GM12878 (cell line): ENCODE data around the gene KIRREL1. TPM values are rescaled to one million over a fixed set of nuclear protein-coding genes. Genes with fewer than 3 reads are reported as not detected.

ENCODE experiments used
- ATAC-seq: fragments of 200-7000 bp; cut with Tn5 transposase; 3 replicates; pipeline ENCODE4 v1.9.1; 2020; ENCODE audit warnings: mild to moderate bottlenecking, moderate library complexity
- BruUV-seq: library from RNA; stranded (reverse); fragments of 400-500 nt; replicated peaks from 2 replicates; lab custom pipeline; 2021; lab: Mats Ljungman, UMichigan
- CTCF ChIA-PET: fragments of 300-600 bp; sonication (Branson Sonifier 250); formaldehyde crosslinking; extraction: SDS; loops from one replicate; lab custom pipeline; 2021; ENCODE audit warnings: inconsistent platforms; lab: Yijun Ruan, JAX
- POLR2A ChIA-PET: fragments of 350-600 bp; formaldehyde crosslinking; extraction: SDS; loops from one replicate; lab custom pipeline; 2021; ENCODE audit warnings: inconsistent platforms; lab: Charles Lee
- RAD21 ChIA-PET: fragments of 300-600 bp; sonication (Branson Sonifier 250); formaldehyde crosslinking; loops from one replicate; lab custom pipeline; 2023; ENCODE audit warnings: antibody characterized with exemption; ENCODE audit not compliant: unreplicated experiment; lab: Charles Lee
- SMC1A ChIA-PET: fragments of 300-600 bp; sonication (Branson Sonifier 250); formaldehyde crosslinking; loops from one replicate; lab custom pipeline; 2023; ENCODE audit not compliant: unreplicated experiment, uncharacterized antibody; lab: Charles Lee
- DNase-seq: peaks from one replicate; pipeline ENCODE4 v3.0.0-alpha.2; 2011; ENCODE audit warnings: low read depth, low spot score
- FAIRE-seq: peaks from 3 replicates; lab custom pipeline; 2011; peaks lifted over from hg19 to GRCh38; lab: Jason Lieb, UNC
- H2AFZ ChIP-seq: 2 replicates; pipeline ENCODE4 v1.6.0; 2011; ENCODE audit warnings: low read depth, low read length, control low read depth; ENCODE audit not compliant: control insufficient read depth
- H3K27ac ChIP-seq: 2 replicates; pipeline ENCODE4 v1.5.1; 2011; ENCODE audit warnings: control low read depth; ENCODE audit not compliant: control insufficient read depth, insufficient read depth
- H3K27me3 ChIP-seq, 2 experiments: replicated peaks in 1 of 2; 2 replicates each; pipeline versions ENCODE4 v1.6.0 to v1.6.1; 2011; ENCODE audit warnings: low read length in 1 of 2; ENCODE audit not compliant: control insufficient read depth in 2 of 2, insufficient read depth in 2 of 2
- H3K36me3 ChIP-seq, 2 experiments: 2 replicates each; pipeline ENCODE4 v1.5.1; 2011; ENCODE audit warnings: low read length in 1 of 2; ENCODE audit not compliant: control insufficient read depth in 2 of 2, insufficient read depth in 2 of 2
- H3K4me1 ChIP-seq: 2 replicates; pipeline ENCODE4 v1.6.1; 2011; ENCODE audit warnings: mild to moderate bottlenecking, low read length, moderate library complexity, mixed read lengths; ENCODE audit not compliant: control insufficient read depth, insufficient read depth
- H3K4me2 ChIP-seq: 2 replicates; pipeline ENCODE4 v1.6.0; 2011; ENCODE audit warnings: control low read depth; ENCODE audit not compliant: control insufficient read depth, insufficient read depth
- H3K4me3 ChIP-seq: fragments of 200-600 bp; sonication (generic); 2 replicates; pipeline ENCODE4 v1.5.1; 2016
- H3K79me2 ChIP-seq: 2 replicates; pipeline ENCODE4 v1.6.0; 2011; ENCODE audit warnings: low read length; ENCODE audit not compliant: control insufficient read depth, insufficient read depth
- H3K9ac ChIP-seq: 2 replicates; pipeline ENCODE4 v1.8.0; 2011; ENCODE audit warnings: low read length, control low read depth, mixed read lengths; ENCODE audit not compliant: control insufficient read depth, insufficient read depth
- H3K9me3 ChIP-seq: replicated peaks from 3 replicates; pipeline ENCODE4 v1.5.1; 2011; ENCODE audit warnings: mild to moderate bottlenecking, low read length; ENCODE audit not compliant: control insufficient read depth, insufficient read depth
- H4K20me1 ChIP-seq: 2 replicates; pipeline ENCODE4 v1.6.0; 2011; ENCODE audit not compliant: control insufficient read depth, insufficient read depth
- ATF7 ChIP-seq: fragments of 450-650 bp; IDR thresholded peaks from 2 replicates; pipeline ENCODE4 v1.6.1; 2016; ENCODE audit warnings: low read depth, mild to moderate bottlenecking
- BCL11A ChIP-seq: IDR thresholded peaks from 2 replicates; pipeline ENCODE4 v1.6.1; 2011; ENCODE audit warnings: low read depth, low read length
- BHLHE40 ChIP-seq, 2 experiments: fragments of 450-650 bp in 1 of 2; IDR thresholded peaks; 2 replicates each; pipeline ENCODE4 v1.6.1; 2011 to 2017; ENCODE audit warnings: low read depth in 2 of 2, borderline replicate concordance in 1 of 2, improper control_type of control experiment in 1 of 2, low read length in 1 of 2, mild to moderate bottlenecking in 1 of 2
- CUX1 ChIP-seq: IDR thresholded peaks from 2 replicates; pipeline ENCODE4 v1.6.1; 2012; ENCODE audit warnings: improper control_type of control experiment, low read depth, low read length; ENCODE audit not compliant: insufficient replicate concordance
- POLR2AphosphoS2 ChIP-seq: IDR thresholded peaks from 2 replicates; pipeline ENCODE4 v1.6.1; 2011; ENCODE audit warnings: low read depth, mild to moderate bottlenecking, low read length, improper control_type of control experiment, moderate library complexity
- ZNF274 ChIP-seq: IDR thresholded peaks from one replicate; pipeline ENCODE4 v1.8.0; 2011; ENCODE audit not compliant: insufficient read length, insufficient read depth
- WGBS: methylation state at CpG from one replicate; pipeline ENCODE4 v1.1.6; 2016; ENCODE audit warnings: low lambda C conversion rate; ENCODE audit not compliant: insufficient replicate concordance, insufficient coverage; ENCODE audit errors: missing lambda C conversion rate; 5-methylcytosine and 5-hydroxymethylcytosine counted together
- in situ Hi-C: fragments of 300-500 bp; cut with MboI; formaldehyde crosslinking; loops from 9 replicates; pipeline ENCODE4 v1.14.3; 2018; ENCODE audit warnings: mixed read lengths
- intact Hi-C: fragments of 100-400 bp; cut with micrococcal nuclease; formaldehyde crosslinking; loops from one replicate; pipeline ENCODE4 v1.14.2; 2022; ENCODE audit not compliant: unreplicated experiment
- polyA plus RNA-seq, 11 experiments: library from polyadenylated mRNA; depleted of rRNA in 4 of 11; unstranded in 6 of 11; stranded (reverse) in 5 of 11; fragments of >200 nt; fragmentation: Nextera tagmentation in 4 of 11; fragmentation: Illumina TruSeq in 1 of 11; extraction: Ambion mirVana in 4 of 11; extraction: Trizol in 1 of 11; gene quantifications; 1 replicate in 1 of 11; 2 replicates in 10 of 11; pipeline versions ENCODE4 v1.2.1 to v1.2.3, GENCODE V29; 2011 to 2016; ENCODE audit warnings: inconsistent platforms in 2 of 11, missing spikeins in 2 of 11, low read depth in 1 of 11
- total RNA-seq, 4 experiments: library from RNA; depleted of rRNA in 3 of 4; stranded (reverse); fragments of >200 nt in 3 of 4; fragmentation: Illumina TruSeq in 1 of 4; extraction: Trizol in 1 of 4; gene quantifications; 2 replicates each; pipeline versions ENCODE4 v1.2.1 to v1.2.3, GENCODE V29; 2013 to 2021
- TF ChIP-seq, protein P1 (sequence below): fragments of 450-650 bp; IDR thresholded peaks from 2 replicates; pipeline ENCODE4 v1.6.1; 2017; ENCODE audit warnings: mild to moderate bottlenecking, moderate library complexity

The KIRREL1 gene
- total and polyA plus RNA-seq, 10 of the 15 experiments (the other 5 are each of a cell fraction or from before 2014, with no cell fraction given): 0.15 TPM; not detected in 9

- TF ChIP-seq POLR2AphosphoS2 (no peak), BCL11A (no peak), ATF7 (0 out of 2 replicates have a peak, but pooled peaks have one; percentile 43), BHLHE40 (IDR thresholded peaks at IDR 0.05; ENCODE audit: borderline replicate concordance in 1 of 2, low read depth in 2 of 2, low read length in 1 of 2) (peak in 1 of 2 experiments; percentile 52; a peak in 1 of 4 replicates), CUX1 (no peak), ZNF274 (no peak)
- TF ChIP-seq, protein P1, sequence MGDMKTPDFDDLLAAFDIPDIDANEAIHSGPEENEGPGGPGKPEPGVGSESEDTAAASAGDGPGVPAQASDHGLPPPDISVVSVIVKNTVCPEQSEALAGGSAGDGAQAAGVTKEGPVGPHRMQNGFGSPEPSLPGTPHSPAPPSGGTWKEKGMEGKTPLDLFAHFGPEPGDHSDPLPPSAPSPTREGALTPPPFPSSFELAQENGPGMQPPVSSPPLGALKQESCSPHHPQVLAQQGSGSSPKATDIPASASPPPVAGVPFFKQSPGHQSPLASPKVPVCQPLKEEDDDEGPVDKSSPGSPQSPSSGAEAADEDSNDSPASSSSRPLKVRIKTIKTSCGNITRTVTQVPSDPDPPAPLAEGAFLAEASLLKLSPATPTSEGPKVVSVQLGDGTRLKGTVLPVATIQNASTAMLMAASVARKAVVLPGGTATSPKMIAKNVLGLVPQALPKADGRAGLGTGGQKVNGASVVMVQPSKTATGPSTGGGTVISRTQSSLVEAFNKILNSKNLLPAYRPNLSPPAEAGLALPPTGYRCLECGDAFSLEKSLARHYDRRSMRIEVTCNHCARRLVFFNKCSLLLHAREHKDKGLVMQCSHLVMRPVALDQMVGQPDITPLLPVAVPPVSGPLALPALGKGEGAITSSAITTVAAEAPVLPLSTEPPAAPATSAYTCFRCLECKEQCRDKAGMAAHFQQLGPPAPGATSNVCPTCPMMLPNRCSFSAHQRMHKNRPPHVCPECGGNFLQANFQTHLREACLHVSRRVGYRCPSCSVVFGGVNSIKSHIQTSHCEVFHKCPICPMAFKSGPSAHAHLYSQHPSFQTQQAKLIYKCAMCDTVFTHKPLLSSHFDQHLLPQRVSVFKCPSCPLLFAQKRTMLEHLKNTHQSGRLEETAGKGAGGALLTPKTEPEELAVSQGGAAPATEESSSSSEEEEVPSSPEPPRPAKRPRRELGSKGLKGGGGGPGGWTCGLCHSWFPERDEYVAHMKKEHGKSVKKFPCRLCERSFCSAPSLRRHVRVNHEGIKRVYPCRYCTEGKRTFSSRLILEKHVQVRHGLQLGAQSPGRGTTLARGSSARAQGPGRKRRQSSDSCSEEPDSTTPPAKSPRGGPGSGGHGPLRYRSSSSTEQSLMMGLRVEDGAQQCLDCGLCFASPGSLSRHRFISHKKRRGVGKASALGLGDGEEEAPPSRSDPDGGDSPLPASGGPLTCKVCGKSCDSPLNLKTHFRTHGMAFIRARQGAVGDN: no peak
- FAIRE-seq (no peak), ATAC-seq (peak; percentile 12; the same call in 1 of the 3 replicates), DNase-seq (no peak)
- CTCF ChIA-PET: interaction anchor here (0.8 to 2.6 kb wide), 4 partner anchors 8 to 17 kb away, joined by 3 to 11 read pairs (median 4); no protein-coding TSS in a partner anchor
- H3K36me3 ChIP-seq: no peaks in the 10 kb centered on the region
- POLR2A ChIA-PET: no interaction called here
- H3K4me2 ChIP-seq: no peak overlapping the region
- H3K27me3 ChIP-seq: peaks cover 5 to 19% of the 10 kb centered on the region in 2 experiments
- H3K79me2 ChIP-seq: no peaks in the 10 kb centered on the region
- in situ Hi-C loops (no loop called here), intact Hi-C loops (no loop called here)
- H3K4me3 ChIP-seq: no peak overlapping the region
- no peaks in the 10 kb centered on the region for H3K4me1 ChIP-seq
- H4K20me1 ChIP-seq: no peaks in the 10 kb centered on the region
- 7% methylated on average over 49 of the region's 58 CpGs for WGBS
- RAD21 ChIA-PET: no interaction called here
- SMC1A ChIA-PET: interaction anchor here (1.2 kb wide), 1 partner anchor 18 kb away, joined by 3 read pairs; no protein-coding TSS in a partner anchor
- no peak overlapping the region for H2AFZ ChIP-seq
- H3K9me3 ChIP-seq: peaks cover 2% of the 10 kb centered on the region; the same call in 1 of the 3 replicates
- H3K27ac ChIP-seq: no peak overlapping the region
- no TSS peak for BruUV-seq
- no peak overlapping the region for H3K9ac ChIP-seq
These were observed 119.7 kb downstream of the KIRREL1 start for GRCh38 chr1:158112994-158113758.
